IMR-90 (cell line): ENCODE data around the gene HMGXB3. TPM values are rescaled to one million over a fixed set of nuclear protein-coding genes. Genes with fewer than 3 reads are reported as not detected.

ENCODE experiments used
- ATAC-seq: fragments of 200-7000 bp; cut with Tn5 transposase; 2 replicates; pipeline ENCODE4 v1.9.1; 2020; ENCODE audit warnings: low read depth, mild to moderate bottlenecking, moderate library complexity
- BruUV-seq: library from RNA; stranded (reverse); fragments of 400-500 nt; replicated peaks from 2 replicates; lab custom pipeline; 2021; lab: Mats Ljungman, UMichigan
- CTCF ChIA-PET: fragments of 300-600 bp; formaldehyde crosslinking; extraction: SDS; loops from one replicate; lab custom pipeline; 2021; ENCODE audit warnings: antibody characterized with exemption; lab: Yijun Ruan, JAX
- POLR2A ChIA-PET: fragments of 300-600 bp; sonication (Branson Sonifier 250); formaldehyde crosslinking; loops from one replicate; lab custom pipeline; 2022; ENCODE audit warnings: antibody characterized with exemption; ENCODE audit not compliant: unreplicated experiment; lab: Charles Lee
- DNase-seq: peaks from one replicate; pipeline ENCODE4 v3.0.0; 2013
- H2AFZ ChIP-seq: replicated peaks from 2 replicates; pipeline ENCODE3; 2013; ENCODE audit warnings: low read length, mild to moderate bottlenecking; ENCODE audit not compliant: poor library complexity
- H2AK5ac ChIP-seq: 2 replicates; pipeline ENCODE4 v1.6.1; 2013; ENCODE audit warnings: low read depth, low read length, inconsistent platforms
- H2AK9ac ChIP-seq: replicated peaks from 2 replicates; pipeline ENCODE3; 2013; ENCODE audit warnings: mild to moderate bottlenecking, low read depth, low read length, moderate library complexity; ENCODE audit not compliant: poor library complexity
- H2BK120ac ChIP-seq: 2 replicates; pipeline ENCODE4 v1.6.1; 2013; ENCODE audit warnings: low read depth, low read length, inconsistent platforms
- H2BK15ac ChIP-seq: 3 replicates; pipeline ENCODE4 v1.6.1; 2013; ENCODE audit warnings: low read depth, low read length, inconsistent platforms
- H2BK20ac ChIP-seq: 2 replicates; pipeline ENCODE4 v1.6.1; 2013; ENCODE audit warnings: low read depth, mild to moderate bottlenecking, inconsistent platforms, low read length, moderate library complexity
- H2BK5ac ChIP-seq: 2 replicates; pipeline ENCODE4 v1.6.1; 2013; ENCODE audit warnings: mild to moderate bottlenecking, low read depth, low read length, inconsistent platforms; ENCODE audit not compliant: poor library complexity, severe bottlenecking
- H3K14ac ChIP-seq: replicated peaks from 2 replicates; pipeline ENCODE4 v1.6.1; 2013; ENCODE audit warnings: low read depth, low read length, inconsistent platforms
- H3K18ac ChIP-seq: 2 replicates; pipeline ENCODE4 v1.6.1; 2013; ENCODE audit warnings: low read depth, low read length, control low read depth
- H3K23ac ChIP-seq: 2 replicates; pipeline ENCODE4 v1.6.1; 2013; ENCODE audit warnings: low read depth, low read length, inconsistent platforms
- H3K27ac ChIP-seq: 2 replicates; pipeline ENCODE4 v1.5.1; 2013; ENCODE audit warnings: mild to moderate bottlenecking, control low read depth, low read length; ENCODE audit not compliant: insufficient read depth
- H3K27me3 ChIP-seq: 2 replicates; pipeline ENCODE4 v1.6.1; 2013; ENCODE audit warnings: low read length; ENCODE audit not compliant: control insufficient read depth, insufficient read depth
- H3K36me3 ChIP-seq: 2 replicates; pipeline ENCODE4 v1.6.1; 2013; ENCODE audit warnings: low read length, mixed read lengths; ENCODE audit not compliant: control insufficient read depth, insufficient read depth
- H3K4ac ChIP-seq: 2 replicates; pipeline ENCODE4 v1.6.1; 2013; ENCODE audit warnings: low read depth, low read length, inconsistent platforms
- H3K4me1 ChIP-seq: 2 replicates; pipeline ENCODE4 v1.6.1; 2013; ENCODE audit warnings: low read length, mixed read lengths; ENCODE audit not compliant: control insufficient read depth, insufficient read depth
- H3K4me2 ChIP-seq: 2 replicates; pipeline ENCODE4 v1.6.1; 2013; ENCODE audit warnings: low read depth, mild to moderate bottlenecking, control low read depth, low read length, moderate library complexity
- H3K4me3 ChIP-seq: 2 replicates; pipeline ENCODE4 v1.5.1; 2013; ENCODE audit warnings: low read depth, mild to moderate bottlenecking, control low read depth, low read length, moderate library complexity; ENCODE audit not compliant: insufficient read depth
- H3K56ac ChIP-seq: 2 replicates; pipeline ENCODE4 v1.6.1; 2013; ENCODE audit warnings: low read length, inconsistent platforms; ENCODE audit not compliant: insufficient read depth; ENCODE audit errors: extremely low read depth
- H3K79me1 ChIP-seq, 2 experiments: 2 replicates each; pipeline ENCODE4 v1.6.1; 2013; ENCODE audit warnings: low read length in 2 of 2, inconsistent platforms in 1 of 2, low read depth in 1 of 2
- H3K9ac ChIP-seq: 2 replicates; pipeline ENCODE4 v1.6.1; 2013; ENCODE audit warnings: low read depth, low read length, control low read depth
- H3K9me1 ChIP-seq: 2 replicates; pipeline ENCODE4 v1.6.1; 2013; ENCODE audit warnings: low read length, inconsistent platforms; ENCODE audit not compliant: insufficient read depth
- H3K9me3 ChIP-seq: 2 replicates; pipeline ENCODE4 v1.6.1; 2013; ENCODE audit warnings: low read length; ENCODE audit not compliant: control insufficient read depth, insufficient read depth
- H4K20me1 ChIP-seq: 2 replicates; pipeline ENCODE4 v1.6.1; 2013; ENCODE audit warnings: low read length, inconsistent platforms; ENCODE audit not compliant: insufficient read depth
- H4K5ac ChIP-seq: 2 replicates; pipeline ENCODE4 v1.6.1; 2013; ENCODE audit warnings: mild to moderate bottlenecking, low read depth, low read length, control low read depth
- H4K8ac ChIP-seq, 2 experiments: 2 replicates each; pipeline ENCODE4 v1.6.1; 2013; ENCODE audit warnings: low read depth in 2 of 2, low read length in 2 of 2, control low read depth in 1 of 2, inconsistent platforms in 1 of 2
- H4K91ac ChIP-seq: 2 replicates; pipeline ENCODE4 v1.6.1; 2013; ENCODE audit warnings: low read depth, low read length, inconsistent platforms; ENCODE audit not compliant: insufficient read depth
- BHLHE40 ChIP-seq: fragments of 150-350 bp; IDR thresholded peaks from 2 replicates; pipeline ENCODE4 v1.6.1; 2016; ENCODE audit warnings: mild to moderate bottlenecking, low read depth, low read length
- MAZ ChIP-seq: IDR thresholded peaks from 2 replicates; pipeline ENCODE4 v1.6.1; 2012; ENCODE audit warnings: low read depth, mild to moderate bottlenecking, low read length, improper control_type of control experiment, moderate library complexity, borderline replicate concordance
- MXI1 ChIP-seq: IDR thresholded peaks from 2 replicates; pipeline ENCODE4 v1.6.1; 2012; ENCODE audit warnings: low read depth, mild to moderate bottlenecking, low read length, moderate library complexity, borderline replicate concordance
- POLR2A ChIP-seq: IDR thresholded peaks from 2 replicates; pipeline ENCODE4 v1.6.1; 2012; ENCODE audit warnings: mild to moderate bottlenecking, low read depth, low read length
- WGBS, 2 experiments: methylation state at CpG; one replicate each; pipeline versions ENCODE4 v1.1.5 to v1.1.7; 2013; ENCODE audit warnings: missing lambda C conversion rate in 2 of 2; ENCODE audit not compliant: insufficient read length in 1 of 2; ENCODE audit errors: extremely low coverage in 2 of 2; 5-methylcytosine and 5-hydroxymethylcytosine counted together
- dilution Hi-C: fragments of 300-500 bp; cut with HindIII; formaldehyde crosslinking; loops from one replicate; pipeline ENCODE4 v1.14.3; 2018; ENCODE audit warnings: low sequenced_read_pairs; ENCODE audit not compliant: unreplicated experiment
- in situ Hi-C: fragments of 300-500 bp; cut with MboI; formaldehyde crosslinking; loops from 3 replicates; pipeline ENCODE4 v1.14.3; 2019; ENCODE audit warnings: low sequenced_read_pairs, inconsistent platforms, mixed read lengths
- intact Hi-C: fragments of 100-400 bp; cut with micrococcal nuclease; formaldehyde crosslinking; loops from 2 replicates; pipeline ENCODE4 v1.10.0; 2022
- polyA plus RNA-seq, 3 experiments: library from polyadenylated mRNA; depleted of rRNA; stranded (reverse); fragments of >200 nt; gene quantifications; 2 replicates each; pipeline ENCODE4 v1.2.3, GENCODE V29; 2012; ENCODE audit warnings: low replicate concordance in 1 of 3
- total RNA-seq: library from RNA; depleted of rRNA; stranded (reverse); fragments of >200 nt; gene quantifications from 2 replicates; pipeline ENCODE4 v1.2.3, GENCODE V29; 2012
- TF ChIP-seq, protein P1 (sequence below): fragments of 150-350 bp; IDR thresholded peaks from 2 replicates; pipeline ENCODE4 v1.6.1; 2016; ENCODE audit warnings: low read depth, mild to moderate bottlenecking, low read length, moderate library complexity, borderline replicate concordance

The HMGXB3 gene
- total and polyA plus RNA-seq, 2 of the 4 experiments (the other 2 are of a cell fraction): 27.6 to 30.6 TPM

DNA sequence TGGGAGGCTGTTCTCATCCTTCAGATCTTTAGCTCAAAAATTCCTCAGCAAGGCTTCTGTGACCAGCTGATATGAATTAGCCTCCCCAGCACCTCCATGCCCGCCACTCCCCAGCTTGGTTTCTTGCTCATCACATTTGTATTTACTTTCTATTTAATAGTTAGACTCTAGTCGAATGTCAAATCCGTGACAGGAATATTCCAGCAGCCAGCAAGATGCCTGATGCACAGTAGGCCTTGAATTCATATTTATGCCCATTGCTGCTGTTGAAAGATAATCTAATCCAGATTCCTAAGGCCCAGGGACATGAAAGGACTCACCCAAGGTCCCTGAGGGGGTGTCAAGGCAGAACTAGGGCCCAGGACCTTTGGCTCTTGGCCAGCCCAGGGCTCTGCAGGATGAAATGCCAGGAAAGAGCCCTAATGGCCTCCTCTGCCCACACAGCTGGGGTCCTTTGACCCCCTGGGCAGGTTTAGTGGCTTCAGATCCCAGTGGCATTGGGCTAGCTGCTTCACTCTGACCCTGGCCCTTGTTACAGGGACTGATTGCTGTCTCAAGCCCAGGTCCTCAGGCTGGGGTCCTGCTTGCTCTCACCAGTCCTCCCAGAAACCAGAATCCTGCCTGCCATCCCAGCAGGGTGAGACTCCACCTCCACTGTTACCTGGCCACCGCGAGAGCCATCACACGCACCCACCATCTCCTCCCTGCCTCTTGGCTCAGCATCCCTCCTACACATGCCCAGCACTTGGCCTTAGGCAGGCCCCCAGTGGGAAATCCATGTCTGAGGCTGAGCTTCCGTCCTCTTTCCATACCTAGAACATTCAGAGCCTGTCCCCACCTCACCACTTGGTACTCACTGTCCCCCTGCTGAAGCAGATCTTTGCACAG is 78.5 kb downstream of the HMGXB3 start:
- Histone ChIP-seq H3K4me3 (no peak overlapping the region), H4K91ac (no peak overlapping the region), H2BK5ac (no peak overlapping the region), H3K27ac (no peak overlapping the region), H2AK5ac (no peak overlapping the region), H4K5ac (no peak overlapping the region), H4K20me1 (no peaks in the 10 kb centered on the region), H3K56ac (no peak overlapping the region), H3K18ac (no peak overlapping the region), H3K14ac (no peak overlapping the region), H2AK9ac (no peak overlapping the region), H3K9me3 (no peaks in the 10 kb centered on the region), H3K4me2 (no peak overlapping the region), H2BK15ac (no peak overlapping the region), H2BK20ac (no peak overlapping the region), H2BK120ac (no peak overlapping the region), H3K79me1 (no peaks in the 10 kb centered on the region), H3K36me3 (no peaks in the 10 kb centered on the region), H2AFZ (peak overlapping the region; percentile 27), H3K23ac (no peak overlapping the region), H3K4ac (no peak overlapping the region), H4K8ac (no peak overlapping the region), H3K9me1 (peaks cover 3% of the 10 kb centered on the region; the same call in 1 of the 2 replicates), H3K4me1 (peaks cover 4% of the 10 kb centered on the region; the same call in 1 of the 2 replicates), H3K27me3 (peaks cover 29% of the 10 kb centered on the region; the same call in 1 of the 2 replicates), H3K9ac (no peak overlapping the region)
- in situ Hi-C loops: no loop called here
- ChIA-PET CTCF (no interaction called here), POLR2A (no interaction called here)
- 72% methylated on average over 5 of the region's 7 CpGs; no CpG with 5 or more reads in 1 of the 2 experiments for WGBS, 2 experiments
- BruUV-seq: no TSS peak
- dilution Hi-C loops: no loop called here
- TF ChIP-seq MAZ (no peak), MXI1 (no peak), BHLHE40 (no peak), POLR2A (no peak)
- TF ChIP-seq, protein P1, sequence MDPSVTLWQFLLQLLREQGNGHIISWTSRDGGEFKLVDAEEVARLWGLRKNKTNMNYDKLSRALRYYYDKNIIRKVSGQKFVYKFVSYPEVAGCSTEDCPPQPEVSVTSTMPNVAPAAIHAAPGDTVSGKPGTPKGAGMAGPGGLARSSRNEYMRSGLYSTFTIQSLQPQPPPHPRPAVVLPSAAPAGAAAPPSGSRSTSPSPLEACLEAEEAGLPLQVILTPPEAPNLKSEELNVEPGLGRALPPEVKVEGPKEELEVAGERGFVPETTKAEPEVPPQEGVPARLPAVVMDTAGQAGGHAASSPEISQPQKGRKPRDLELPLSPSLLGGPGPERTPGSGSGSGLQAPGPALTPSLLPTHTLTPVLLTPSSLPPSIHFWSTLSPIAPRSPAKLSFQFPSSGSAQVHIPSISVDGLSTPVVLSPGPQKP: no peak
- ATAC-seq (no peak), DNase-seq (no peak)
- intact Hi-C loops: no loop called here
